Measurements from ENCODE around the gene WWC2. TPM values are rescaled to one million over a fixed set of nuclear protein-coding genes. Genes with fewer than 3 reads are reported as not detected.

WWC2 gene
- total RNA-seq, 1 experiment from 2014 or later: 39.1 TPM

DNA sequence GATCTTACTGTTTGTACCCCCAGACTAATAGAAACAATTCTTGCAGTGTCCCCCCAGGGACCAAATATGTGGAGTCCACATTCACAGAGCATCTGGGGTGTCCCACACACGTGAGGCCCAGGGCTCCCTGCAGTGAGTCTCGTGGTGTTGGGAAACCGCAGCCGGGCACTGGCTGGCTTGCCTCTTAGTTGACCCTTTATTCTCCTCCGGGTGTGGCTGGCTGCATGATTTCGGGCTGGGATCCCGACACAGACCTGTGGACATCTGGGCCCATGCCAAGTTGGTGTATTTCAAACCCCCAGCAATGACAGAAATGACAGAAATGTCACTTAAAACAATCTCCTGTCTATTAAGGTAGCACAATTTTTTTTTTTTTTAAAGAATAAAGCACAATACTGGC is 238.8 kb downstream of the WWC2 start:
- intact Hi-C loops (cut with micrococcal nuclease): no loop called here
- no peak overlapping the region for H3K9ac ChIP-seq (ENCODE audit: low read length)
- ChIA-PET RAD21 (ENCODE audit: low non-redundant PET in 1 of 2, low total read pairs in 2 of 2, uncharacterized antibody in 2 of 2, unreplicated experiment in 2 of 2) (interaction anchor here in 1 of 2 experiments (0.7 kb wide), 1 partner anchor 1830 kb away, joined by 3 read pairs; no protein-coding TSS in a partner anchor), CTCF (no interaction called here), POLR2A (no interaction called here)
- H3K27me3 ChIP-seq (ENCODE audit: insufficient read depth, low read length): no peaks in the 10 kb centered on the region
- DNase-seq (ENCODE audit: low read depth, low spot score) (no peak), ATAC-seq (peak; percentile 65)
- H3K9me3 ChIP-seq (ENCODE audit: control insufficient read depth in 1 of 2, insufficient read depth in 1 of 2, low read depth in 1 of 2, low read length in 2 of 2): peaks cover 0 to 3% of the 10 kb centered on the region in 2 experiments; a peak in 1 of 4 replicates
- no peaks in the 10 kb centered on the region for H3K79me2 ChIP-seq (ENCODE audit: insufficient read depth, low read length)
- peak overlapping the region; percentile 52 for H3K4me2 ChIP-seq (ENCODE audit: low read length)
- H4K20me1 ChIP-seq (ENCODE audit: insufficient read depth): no peaks in the 10 kb centered on the region
- no TSS peak for BruUV-seq (replicated peaks)
- H3K4me1 ChIP-seq (ENCODE audit: control insufficient read depth in 1 of 2, insufficient read depth in 2 of 2, low read length in 2 of 2): peaks cover 40 to 51% of the 10 kb centered on the region in 2 experiments
- no peaks in the 10 kb centered on the region for H3K9me2 ChIP-seq (ENCODE audit: insufficient read depth)
- no peak overlapping the region for H3K27ac ChIP-seq (ENCODE audit: low read depth, low read length)
- peak overlapping the region; percentile 14 for H2AFZ ChIP-seq (ENCODE audit: low read depth, low read length, poor library complexity, severe bottlenecking)
- no peaks in the 10 kb centered on the region for H3K36me3 ChIP-seq (ENCODE audit: control insufficient read depth in 1 of 2, insufficient read depth in 2 of 2, low read length in 2 of 2)
- TF ChIP-seq TCF7L2 (IDR thresholded peaks at IDR 0.05; ENCODE audit: borderline replicate concordance, extremely low read depth, insufficient read depth, insufficient read length) (no peak), POLR2AphosphoS5 (IDR thresholded peaks at IDR 0.05; ENCODE audit: low read depth, low read length) (no peak), YY1 (IDR thresholded peaks at IDR 0.05; ENCODE audit: extremely low read depth, insufficient replicate concordance, low read depth, low read length) (no peak), FOSL1 (IDR thresholded peaks at IDR 0.05; ENCODE audit: low read depth) (no peak), ZFX (IDR thresholded peaks at IDR 0.05) (no peak), JUND (IDR thresholded peaks at IDR 0.05) (no peak), SP1 (IDR thresholded peaks at IDR 0.05; ENCODE audit: low read depth) (no peak), CEBPB (IDR thresholded peaks at IDR 0.05; ENCODE audit: low read depth) (no peak; the same call in 1 of the 2 replicates), EGR1 (IDR thresholded peaks at IDR 0.05; ENCODE audit: low read depth) (no peak), ELF1 (IDR thresholded peaks at IDR 0.05; ENCODE audit: borderline replicate concordance, low read depth) (no peak), POLR2A (IDR thresholded peaks at IDR 0.05; ENCODE audit: borderline replicate concordance, extremely low read depth, insufficient read depth, insufficient read length) (no peak), SIN3A (IDR thresholded peaks at IDR 0.05; ENCODE audit: low read depth) (no peak), SRF (IDR thresholded peaks at IDR 0.05; ENCODE audit: low read depth) (no peak), EZH2phosphoT487 (IDR thresholded peaks at IDR 0.05; ENCODE audit: borderline replicate concordance) (no peak), CBX3 (IDR thresholded peaks at IDR 0.05; ENCODE audit: low read depth) (no peak), EZH2 (IDR thresholded peaks at IDR 0.05) (no peak)
- TF ChIP-seq, protein P1, sequence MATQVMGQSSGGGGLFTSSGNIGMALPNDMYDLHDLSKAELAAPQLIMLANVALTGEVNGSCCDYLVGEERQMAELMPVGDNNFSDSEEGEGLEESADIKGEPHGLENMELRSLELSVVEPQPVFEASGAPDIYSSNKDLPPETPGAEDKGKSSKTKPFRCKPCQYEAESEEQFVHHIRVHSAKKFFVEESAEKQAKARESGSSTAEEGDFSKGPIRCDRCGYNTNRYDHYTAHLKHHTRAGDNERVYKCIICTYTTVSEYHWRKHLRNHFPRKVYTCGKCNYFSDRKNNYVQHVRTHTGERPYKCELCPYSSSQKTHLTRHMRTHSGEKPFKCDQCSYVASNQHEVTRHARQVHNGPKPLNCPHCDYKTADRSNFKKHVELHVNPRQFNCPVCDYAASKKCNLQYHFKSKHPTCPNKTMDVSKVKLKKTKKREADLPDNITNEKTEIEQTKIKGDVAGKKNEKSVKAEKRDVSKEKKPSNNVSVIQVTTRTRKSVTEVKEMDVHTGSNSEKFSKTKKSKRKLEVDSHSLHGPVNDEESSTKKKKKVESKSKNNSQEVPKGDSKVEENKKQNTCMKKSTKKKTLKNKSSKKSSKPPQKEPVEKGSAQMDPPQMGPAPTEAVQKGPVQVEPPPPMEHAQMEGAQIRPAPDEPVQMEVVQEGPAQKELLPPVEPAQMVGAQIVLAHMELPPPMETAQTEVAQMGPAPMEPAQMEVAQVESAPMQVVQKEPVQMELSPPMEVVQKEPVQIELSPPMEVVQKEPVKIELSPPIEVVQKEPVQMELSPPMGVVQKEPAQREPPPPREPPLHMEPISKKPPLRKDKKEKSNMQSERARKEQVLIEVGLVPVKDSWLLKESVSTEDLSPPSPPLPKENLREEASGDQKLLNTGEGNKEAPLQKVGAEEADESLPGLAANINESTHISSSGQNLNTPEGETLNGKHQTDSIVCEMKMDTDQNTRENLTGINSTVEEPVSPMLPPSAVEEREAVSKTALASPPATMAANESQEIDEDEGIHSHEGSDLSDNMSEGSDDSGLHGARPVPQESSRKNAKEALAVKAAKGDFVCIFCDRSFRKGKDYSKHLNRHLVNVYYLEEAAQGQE (IDR thresholded peaks at IDR 0.05; ENCODE audit: low read depth): no peak
- TF ChIP-seq, protein P2, sequence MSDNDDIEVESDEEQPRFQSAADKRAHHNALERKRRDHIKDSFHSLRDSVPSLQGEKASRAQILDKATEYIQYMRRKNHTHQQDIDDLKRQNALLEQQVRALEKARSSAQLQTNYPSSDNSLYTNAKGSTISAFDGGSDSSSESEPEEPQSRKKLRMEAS (IDR thresholded peaks at IDR 0.05): no peak
- TF ChIP-seq, protein P3, sequence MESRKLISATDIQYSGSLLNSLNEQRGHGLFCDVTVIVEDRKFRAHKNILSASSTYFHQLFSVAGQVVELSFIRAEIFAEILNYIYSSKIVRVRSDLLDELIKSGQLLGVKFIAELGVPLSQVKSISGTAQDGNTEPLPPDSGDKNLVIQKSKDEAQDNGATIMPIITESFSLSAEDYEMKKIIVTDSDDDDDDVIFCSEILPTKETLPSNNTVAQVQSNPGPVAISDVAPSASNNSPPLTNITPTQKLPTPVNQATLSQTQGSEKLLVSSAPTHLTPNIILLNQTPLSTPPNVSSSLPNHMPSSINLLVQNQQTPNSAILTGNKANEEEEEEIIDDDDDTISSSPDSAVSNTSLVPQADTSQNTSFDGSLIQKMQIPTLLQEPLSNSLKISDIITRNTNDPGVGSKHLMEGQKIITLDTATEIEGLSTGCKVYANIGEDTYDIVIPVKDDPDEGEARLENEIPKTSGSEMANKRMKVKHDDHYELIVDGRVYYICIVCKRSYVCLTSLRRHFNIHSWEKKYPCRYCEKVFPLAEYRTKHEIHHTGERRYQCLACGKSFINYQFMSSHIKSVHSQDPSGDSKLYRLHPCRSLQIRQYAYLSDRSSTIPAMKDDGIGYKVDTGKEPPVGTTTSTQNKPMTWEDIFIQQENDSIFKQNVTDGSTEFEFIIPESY (IDR thresholded peaks at IDR 0.05; ENCODE audit: extremely low read depth, insufficient replicate concordance, low read length): no peak
- TF ChIP-seq, protein P4, sequence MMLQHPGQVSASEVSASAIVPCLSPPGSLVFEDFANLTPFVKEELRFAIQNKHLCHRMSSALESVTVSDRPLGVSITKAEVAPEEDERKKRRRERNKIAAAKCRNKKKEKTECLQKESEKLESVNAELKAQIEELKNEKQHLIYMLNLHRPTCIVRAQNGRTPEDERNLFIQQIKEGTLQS (IDR thresholded peaks at IDR 0.05): no peak
- H3K4me3 ChIP-seq (replicated peaks in 1 of 2; ENCODE audit: low read depth in 1 of 2, low read length in 2 of 2): no peak overlapping the region
